ENCODE measurements around the gene USP34. TPM values are rescaled to one million over a fixed set of nuclear protein-coding genes. Genes with fewer than 3 reads are reported as not detected.

USP34 gene
- total and polyA plus RNA-seq, 2 of the 4 experiments (the other 2 are of a cell fraction): 34.7 to 128 TPM

DNA sequence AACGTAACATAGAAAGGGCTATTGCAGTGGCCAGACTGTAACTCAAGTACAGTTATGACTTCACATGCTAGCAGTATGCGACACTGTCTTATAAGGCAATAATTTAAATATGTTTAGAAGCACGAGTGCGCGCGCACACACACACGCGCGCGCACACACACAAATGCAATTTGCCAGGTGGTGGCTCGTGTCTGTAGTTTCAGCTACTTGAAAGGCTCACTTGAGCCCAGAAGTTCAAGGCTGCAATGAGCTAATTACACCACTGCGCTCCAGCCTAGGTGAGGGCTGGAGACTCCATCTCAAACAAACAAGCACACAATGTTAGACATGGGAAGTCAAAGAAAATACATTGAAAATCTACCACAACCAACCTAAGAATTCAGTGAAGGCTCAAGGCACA is 103.7 kb downstream of the USP34 start:
- no peak overlapping the region for H4K5ac ChIP-seq (ENCODE audit: low read depth, low read length)
- H2AK5ac ChIP-seq (ENCODE audit: low read depth, low read length): no peak overlapping the region
- H4K91ac ChIP-seq (ENCODE audit: insufficient read depth, low read depth, low read length): no peak overlapping the region
- WGBS, 2 experiments (ENCODE audit: extremely low coverage in 2 of 2, insufficient read length in 1 of 2): no CpG with 5 or more reads among the region's 12 CpGs
- BruUV-seq (replicated peaks): no TSS peak
- 0 out of 2 replicates have a peak, but pooled peaks cover 2% of the 10 kb centered on the region for H3K9me1 ChIP-seq (ENCODE audit: insufficient read depth, low read length)
- TF ChIP-seq RAD21 (IDR thresholded peaks at IDR 0.05; ENCODE audit: low read length) (no peak), SMC3 (IDR thresholded peaks at IDR 0.05; ENCODE audit: low read depth, low read length) (no peak), MAFK (IDR thresholded peaks at IDR 0.05; ENCODE audit: low read depth, low read length) (no peak), RFX5 (IDR thresholded peaks at IDR 0.05; ENCODE audit: low read depth, low read length) (no peak), CEBPB (IDR thresholded peaks at IDR 0.05; ENCODE audit: low read depth, low read length) (no peak), USF2 (IDR thresholded peaks at IDR 0.05; ENCODE audit: low read depth, low read length) (no peak), RCOR1 (IDR thresholded peaks at IDR 0.05; ENCODE audit: insufficient replicate concordance, low read length) (no peak), BHLHE40 (IDR thresholded peaks at IDR 0.05; ENCODE audit: low read depth, low read length) (no peak), NFE2L2 (IDR thresholded peaks at IDR 0.05; ENCODE audit: low read depth, low read length) (no peak), MXI1 (IDR thresholded peaks at IDR 0.05; ENCODE audit: borderline replicate concordance, low read depth, low read length) (no peak), FOS (IDR thresholded peaks at IDR 0.05; ENCODE audit: low read depth, low read length) (no peak), POLR2A (IDR thresholded peaks at IDR 0.05; ENCODE audit: low read depth, low read length) (no peak), MAZ (IDR thresholded peaks at IDR 0.05; ENCODE audit: borderline replicate concordance, low read depth, low read length) (no peak), CTCF (conservative IDR thresholded peaks at IDR 0.05; ENCODE audit: low read depth, low read length) (no peak), CHD1 (IDR thresholded peaks at IDR 0.05; ENCODE audit: low read depth, low read length) (no peak)
- TF ChIP-seq, protein P1, sequence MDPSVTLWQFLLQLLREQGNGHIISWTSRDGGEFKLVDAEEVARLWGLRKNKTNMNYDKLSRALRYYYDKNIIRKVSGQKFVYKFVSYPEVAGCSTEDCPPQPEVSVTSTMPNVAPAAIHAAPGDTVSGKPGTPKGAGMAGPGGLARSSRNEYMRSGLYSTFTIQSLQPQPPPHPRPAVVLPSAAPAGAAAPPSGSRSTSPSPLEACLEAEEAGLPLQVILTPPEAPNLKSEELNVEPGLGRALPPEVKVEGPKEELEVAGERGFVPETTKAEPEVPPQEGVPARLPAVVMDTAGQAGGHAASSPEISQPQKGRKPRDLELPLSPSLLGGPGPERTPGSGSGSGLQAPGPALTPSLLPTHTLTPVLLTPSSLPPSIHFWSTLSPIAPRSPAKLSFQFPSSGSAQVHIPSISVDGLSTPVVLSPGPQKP (IDR thresholded peaks at IDR 0.05; ENCODE audit: borderline replicate concordance, low read depth, low read length): no peak
- H3K4me2 ChIP-seq (ENCODE audit: low read depth, low read length): no peak overlapping the region
- H2BK15ac ChIP-seq (ENCODE audit: low read depth, low read length): no peak overlapping the region
- H3K18ac ChIP-seq (ENCODE audit: low read depth, low read length): no peak overlapping the region
- H3K9me3 ChIP-seq (ENCODE audit: control insufficient read depth, insufficient read depth, low read length): no peaks in the 10 kb centered on the region
- POLR2A ChIA-PET (ENCODE audit: unreplicated experiment): no interaction called here
- H2AFZ ChIP-seq (replicated peaks; ENCODE audit: low read length, poor library complexity): no peak overlapping the region
- H3K27me3 ChIP-seq (ENCODE audit: control insufficient read depth, insufficient read depth, low read length): no peaks in the 10 kb centered on the region
- peaks cover 9% of the 10 kb centered on the region; the same call in 1 of the 2 replicates for H4K20me1 ChIP-seq (ENCODE audit: insufficient read depth, low read length)
- dilution Hi-C loops (cut with HindIII; ENCODE audit: low sequenced_read_pairs, unreplicated experiment) (no loop called here), intact Hi-C loops (cut with micrococcal nuclease) (no loop called here), in situ Hi-C loops (cut with MboI; ENCODE audit: low sequenced_read_pairs) (no loop called here)
- no peak for ATAC-seq (ENCODE audit: low read depth)
- H3K4ac ChIP-seq (ENCODE audit: low read depth, low read length): no peak overlapping the region
- no peak overlapping the region for H2BK5ac ChIP-seq (ENCODE audit: low read depth, low read length, poor library complexity, severe bottlenecking)
- H2BK20ac ChIP-seq (ENCODE audit: low read depth, low read length): no peak overlapping the region
- H3K36me3 ChIP-seq (ENCODE audit: control insufficient read depth, insufficient read depth, low read length): peaks cover 20% of the 10 kb centered on the region
- H2BK120ac ChIP-seq (ENCODE audit: low read depth, low read length): no peak overlapping the region
- no peak overlapping the region for H3K9ac ChIP-seq (ENCODE audit: low read depth, low read length)
- no peak overlapping the region for H3K23ac ChIP-seq (ENCODE audit: low read depth, low read length)
- H2AK9ac ChIP-seq (replicated peaks; ENCODE audit: low read depth, low read length, poor library complexity): no peak overlapping the region
- H3K14ac ChIP-seq (replicated peaks; ENCODE audit: low read depth, low read length): no peak overlapping the region
- no peak overlapping the region for H3K56ac ChIP-seq (ENCODE audit: extremely low read depth, insufficient read depth, low read length)
- no peak for DNase-seq
- CTCF ChIA-PET: interaction anchor here (0.5 kb wide), 1 partner anchor 118 kb away, joined by 4 read pairs; no protein-coding TSS in a partner anchor
- H3K27ac ChIP-seq (ENCODE audit: insufficient read depth, low read length): no peak overlapping the region
- H4K8ac ChIP-seq (ENCODE audit: low read depth in 2 of 2, low read length in 2 of 2): no peak overlapping the region
- peaks cover 31 to 48% of the 10 kb centered on the region in 2 experiments for H3K79me1 ChIP-seq (ENCODE audit: low read depth in 1 of 2, low read length in 2 of 2)
- H3K4me3 ChIP-seq (ENCODE audit: insufficient read depth, low read depth, low read length): no peak overlapping the region
- H3K4me1 ChIP-seq (ENCODE audit: control insufficient read depth, insufficient read depth, low read length): peaks cover 2% of the 10 kb centered on the region; the same call in 1 of the 2 replicates

Data from IMR-90 (cell line).